Caco-2 (cell line): ENCODE results near the gene ELMO1. TPM values are rescaled to one million over a fixed set of nuclear protein-coding genes. Genes with fewer than 3 reads are reported as not detected.

Source experiments
- BruUV-seq: library from RNA; stranded (reverse); fragments of 400-500 nt; replicated peaks from 2 replicates; lab custom pipeline; 2021; lab: Mats Ljungman, UMichigan
- CTCF ChIA-PET: fragments of 300-600 bp; sonication (Branson Sonifier 250); formaldehyde crosslinking; loops from one replicate; lab custom pipeline; 2022; ENCODE audit warnings: antibody characterized with exemption; lab: Charles Lee
- POLR2A ChIA-PET: fragments of 300-600 bp; sonication (Branson Sonifier 250); formaldehyde crosslinking; loops from one replicate; lab custom pipeline; 2022; ENCODE audit warnings: antibody characterized with exemption; lab: Charles Lee
- DNase-seq, 2 experiments: peaks; one replicate each; pipeline versions ENCODE4 v3.0.0 to v3.0.0-alpha.2; 2020 to 2022
- H3K27me3 ChIP-seq: replicated peaks from 2 replicates; pipeline ENCODE4 v1.6.0; 2011; ENCODE audit warnings: low read length; ENCODE audit not compliant: control insufficient read depth, insufficient read depth
- H3K36me3 ChIP-seq: 2 replicates; pipeline ENCODE4 v1.5.1; 2011; ENCODE audit warnings: low read length; ENCODE audit not compliant: control insufficient read depth, insufficient read depth
- H3K4me1 ChIP-seq: fragments of 250-450 bp; sonication (Bioruptor Pico); 2 replicates; pipeline ENCODE4 v1.5.1; 2020; ENCODE audit warnings: mild to moderate bottlenecking
- H3K4me3 ChIP-seq: 2 replicates; pipeline ENCODE4 v1.5.1; 2011; ENCODE audit warnings: low read depth, mild to moderate bottlenecking, control low read depth, low read length
- H3K9me3 ChIP-seq: fragments of 250-450 bp; sonication (Bioruptor Pico); 2 replicates; pipeline ENCODE4 v1.5.1; 2020; ENCODE audit warnings: mild to moderate bottlenecking, moderate library complexity
- H3K27ac Mint-ChIP-seq: one replicate; pipeline ENCODE4 v1.8.0; 2022; ENCODE audit warnings: mixed read lengths; ENCODE audit not compliant: unreplicated experiment
- H3K27me3 Mint-ChIP-seq: one replicate; pipeline ENCODE4 v1.8.0; 2022; ENCODE audit warnings: mixed read lengths; ENCODE audit not compliant: insufficient read depth, unreplicated experiment
- H3K36me3 Mint-ChIP-seq: one replicate; pipeline ENCODE4 v1.8.0; 2022; ENCODE audit warnings: mild to moderate bottlenecking, mixed read lengths; ENCODE audit not compliant: insufficient read depth, unreplicated experiment
- H3K4me1 Mint-ChIP-seq: one replicate; pipeline ENCODE4 v1.8.0; 2022; ENCODE audit warnings: low read depth, mixed read lengths; ENCODE audit not compliant: unreplicated experiment
- H3K4me3 Mint-ChIP-seq: one replicate; pipeline ENCODE4 v1.8.0; 2022; ENCODE audit warnings: mild to moderate bottlenecking, moderate library complexity, mixed read lengths; ENCODE audit not compliant: unreplicated experiment
- H3K9me3 Mint-ChIP-seq: one replicate; pipeline ENCODE4 v1.8.0; 2022; ENCODE audit warnings: mixed read lengths; ENCODE audit not compliant: unreplicated experiment
- CTCF ChIP-seq, 2 experiments: fragments of 200-600 bp in 1 of 2; IDR thresholded peaks; 1 replicate in 1 of 2; 2 replicates in 1 of 2; pipeline versions ENCODE4 v1.5.1 to v1.8.0; 2011 to 2022; ENCODE audit warnings: antibody characterized with exemption in 1 of 2, control low read depth in 1 of 2, inconsistent platforms in 1 of 2, low read depth in 1 of 2, low read length in 1 of 2, mild to moderate bottlenecking in 1 of 2, moderate library complexity in 1 of 2; ENCODE audit not compliant: insufficient read depth in 1 of 2, severe bottlenecking in 1 of 2, unreplicated experiment in 1 of 2
- intact Hi-C: fragments of 100-400 bp; cut with micrococcal nuclease; formaldehyde crosslinking; loops from one replicate; pipeline ENCODE4 v1.10.0; 2022; ENCODE audit not compliant: unreplicated experiment
- total RNA-seq: library from RNA; stranded (reverse); gene quantifications from 2 replicates; pipeline ENCODE4 v1.2.3, GENCODE V29; 2022

The ELMO1 gene
- total RNA-seq, 1 experiment from 2014 or later, result 0.14 TPM

GRCh38 chr7:36984710-36985312, 463.9 kb downstream of the ELMO1 start:
- no peak overlapping the region for H3K27ac Mint-ChIP-seq
- no peak overlapping the region for H3K4me3 ChIP-seq
- intact Hi-C loops, result no loop called here
- no peak overlapping the region for H3K4me3 Mint-ChIP-seq
- no peaks in the 10 kb centered on the region for H3K27me3 Mint-ChIP-seq
- no TSS peak for BruUV-seq
- TF ChIP-seq CTCF (IDR thresholded peaks at IDR 0.05; ENCODE audit: insufficient read depth in 1 of 2, low read depth in 1 of 2, low read length in 1 of 2, severe bottlenecking in 1 of 2, unreplicated experiment in 1 of 2), result no peak
- ChIA-PET POLR2A (interaction anchor here (1.0 kb wide), 1 partner anchor 14 kb away, joined by 4 read pairs; no protein-coding TSS in a partner anchor), CTCF (interaction anchor here (0.9 to 2.3 kb wide), 4 partner anchors 13 to 197 kb away, joined by 3 to 12 read pairs (median 9); no protein-coding TSS in a partner anchor)
- H3K36me3 Mint-ChIP-seq, result no peaks in the 10 kb centered on the region
- H3K4me1 ChIP-seq, result peaks cover 9% of the 10 kb centered on the region; the same call in 1 of the 2 replicates
- DNase-seq, result no peak
- H3K4me1 Mint-ChIP-seq, result no peaks in the 10 kb centered on the region
- no peaks in the 10 kb centered on the region for H3K27me3 ChIP-seq
- no peaks in the 10 kb centered on the region for H3K36me3 ChIP-seq
- H3K9me3 Mint-ChIP-seq, result peaks cover 33% of the 10 kb centered on the region
- no peaks in the 10 kb centered on the region for H3K9me3 ChIP-seq

GRCh38 chr7:36984041-36984521, 464.6 kb downstream of the ELMO1 start:
- CTCF ChIA-PET, result interaction anchor here (0.6 to 2.1 kb wide), 6 partner anchors 12 to 591 kb away, joined by 3 to 12 read pairs (median 4); no protein-coding TSS in a partner anchor
- no peak overlapping the region for H3K27ac Mint-ChIP-seq

More at GRCh38 chr7:36984041-36984521, 464.6 kb downstream of the ELMO1 start:
- Histone ChIP-seq H3K27me3 (no peaks in the 10 kb centered on the region), H3K36me3 (no peaks in the 10 kb centered on the region), H3K4me1 (peaks cover 9% of the 10 kb centered on the region; the same call in 1 of the 2 replicates), H3K9me3 (no peaks in the 10 kb centered on the region), H3K4me3 (no peak overlapping the region)
- intact Hi-C loops, result no loop called here
- Mint-ChIP-seq H3K4me3 (no peak overlapping the region), H3K36me3 (no peaks in the 10 kb centered on the region), H3K4me1 (no peaks in the 10 kb centered on the region), H3K9me3 (peaks cover 33% of the 10 kb centered on the region), H3K27me3 (no peaks in the 10 kb centered on the region)
- POLR2A ChIA-PET, result interaction anchor here (0.6 to 1.0 kb wide), 2 partner anchors 13 to 401 kb away, joined by 3 to 4 read pairs; no protein-coding TSS in a partner anchor
- BruUV-seq, result no TSS peak
- no peak for TF ChIP-seq CTCF (IDR thresholded peaks at IDR 0.05; ENCODE audit: insufficient read depth in 1 of 2, low read depth in 1 of 2, low read length in 1 of 2, severe bottlenecking in 1 of 2, unreplicated experiment in 1 of 2)
- peak; percentile 56 to 60 for DNase-seq
